GM19467 (cell line): ENCODE data around the gene INHA.
A peak's percentile ranks its signal among the peaks of the same experiment; 100 is the strongest.

ENCODE experiments used
- ATAC-seq: cut with Tn5 transposase; IDR thresholded peaks from one replicate; pipeline ENCODE4 v1.9.1; 2021; ENCODE audit warnings: mild to moderate bottlenecking, moderate library complexity; ENCODE audit not compliant: unreplicated experiment

The INHA gene, protein sequence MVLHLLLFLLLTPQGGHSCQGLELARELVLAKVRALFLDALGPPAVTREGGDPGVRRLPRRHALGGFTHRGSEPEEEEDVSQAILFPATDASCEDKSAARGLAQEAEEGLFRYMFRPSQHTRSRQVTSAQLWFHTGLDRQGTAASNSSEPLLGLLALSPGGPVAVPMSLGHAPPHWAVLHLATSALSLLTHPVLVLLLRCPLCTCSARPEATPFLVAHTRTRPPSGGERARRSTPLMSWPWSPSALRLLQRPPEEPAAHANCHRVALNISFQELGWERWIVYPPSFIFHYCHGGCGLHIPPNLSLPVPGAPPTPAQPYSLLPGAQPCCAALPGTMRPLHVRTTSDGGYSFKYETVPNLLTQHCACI

GRCh38 chr2:219572237-219573001 is at the start of gene INHA:
Gene INHA (plus strand): TSS chr2:219572310. CDS start chr2:219572375, 65 bp downstream.
- no peak for ATAC-seq

DNA sequence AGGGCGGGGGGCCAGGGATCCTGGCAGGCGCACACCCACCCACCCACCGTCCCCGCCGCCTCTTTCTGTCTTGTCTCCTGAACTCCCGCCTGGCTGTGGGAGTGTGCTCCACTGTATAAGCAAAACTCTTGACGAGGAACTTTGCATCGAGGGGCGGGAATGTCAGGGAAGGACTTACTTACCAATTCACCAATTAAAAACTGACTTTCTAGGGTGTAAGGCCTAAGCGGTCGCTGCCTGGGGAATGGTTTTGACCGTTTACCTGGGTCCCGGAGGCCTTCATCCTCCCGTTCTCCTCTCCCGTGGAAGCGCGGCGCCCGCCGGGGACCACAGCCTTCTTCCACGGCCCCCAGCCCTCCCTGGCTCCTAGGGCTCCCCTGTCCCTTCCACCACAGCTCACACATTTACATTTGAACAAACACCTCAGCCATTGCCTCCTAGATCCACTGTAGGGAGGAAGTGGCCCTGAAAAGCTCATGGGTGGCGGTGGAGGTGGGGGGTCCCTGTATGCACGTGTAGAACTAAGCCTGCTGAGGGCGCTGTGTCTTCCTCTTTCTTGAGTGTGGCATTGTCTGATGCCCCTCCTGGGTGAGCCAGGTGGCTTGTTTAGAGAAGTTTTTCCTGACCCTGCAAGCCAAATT is 49.0 kb upstream of the INHA start:
- ATAC-seq: no peak

DNA sequence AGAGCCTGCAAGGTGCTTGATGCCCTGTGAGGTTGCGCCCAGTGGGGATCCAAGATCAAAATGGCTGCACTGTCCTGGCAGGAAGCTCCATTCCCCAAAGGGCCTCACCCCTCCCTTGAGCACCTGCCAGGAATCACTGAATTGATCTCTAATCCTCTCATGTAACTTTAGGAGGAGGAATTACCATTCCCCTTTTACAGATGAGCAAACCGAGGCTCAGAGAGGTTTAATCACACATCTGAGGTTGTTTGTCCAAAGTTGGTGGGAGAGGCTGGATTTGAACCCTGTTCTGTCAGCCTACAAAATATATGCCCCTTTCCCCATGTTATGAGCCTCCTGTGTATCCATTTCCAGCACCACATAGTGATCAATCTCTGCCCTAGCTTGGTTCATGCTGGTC is 47.3 kb upstream of the INHA start:
- ATAC-seq: no peak

DNA sequence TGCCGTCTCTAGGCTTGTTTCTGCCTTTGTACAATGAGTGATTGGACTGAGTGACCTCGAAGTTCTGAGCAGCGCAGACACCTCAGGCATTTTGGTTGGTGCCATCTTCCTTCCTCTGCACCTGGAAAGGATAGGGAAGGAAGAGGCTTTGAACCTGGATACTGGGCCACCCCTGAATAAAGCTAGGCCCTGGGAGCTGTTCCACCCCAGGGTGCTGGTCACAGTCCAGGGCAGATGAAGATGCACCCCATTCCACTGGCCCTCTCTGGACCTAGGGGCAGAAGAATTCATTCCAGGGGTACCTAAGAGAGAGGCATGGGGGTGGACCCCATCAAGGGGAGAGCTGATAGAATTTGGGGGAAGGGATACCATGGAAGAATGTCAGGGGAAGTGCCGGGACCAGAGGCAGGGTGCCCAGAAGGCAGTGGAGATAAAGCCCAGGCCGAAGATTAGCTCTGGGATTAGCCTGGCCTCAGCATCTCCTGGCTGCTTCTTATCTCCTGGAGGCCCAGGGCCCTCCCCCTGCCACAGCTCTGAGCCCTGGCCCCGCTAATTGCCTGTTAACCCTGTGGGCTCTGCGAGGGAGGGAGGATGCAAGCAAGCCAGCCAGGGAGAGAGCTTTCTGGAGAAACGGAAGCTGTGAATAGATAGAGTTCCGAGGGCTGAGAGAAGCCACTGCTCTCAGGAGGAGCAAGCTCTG is 46.4 kb upstream of the INHA start:
- ATAC-seq: no peak

DNA sequence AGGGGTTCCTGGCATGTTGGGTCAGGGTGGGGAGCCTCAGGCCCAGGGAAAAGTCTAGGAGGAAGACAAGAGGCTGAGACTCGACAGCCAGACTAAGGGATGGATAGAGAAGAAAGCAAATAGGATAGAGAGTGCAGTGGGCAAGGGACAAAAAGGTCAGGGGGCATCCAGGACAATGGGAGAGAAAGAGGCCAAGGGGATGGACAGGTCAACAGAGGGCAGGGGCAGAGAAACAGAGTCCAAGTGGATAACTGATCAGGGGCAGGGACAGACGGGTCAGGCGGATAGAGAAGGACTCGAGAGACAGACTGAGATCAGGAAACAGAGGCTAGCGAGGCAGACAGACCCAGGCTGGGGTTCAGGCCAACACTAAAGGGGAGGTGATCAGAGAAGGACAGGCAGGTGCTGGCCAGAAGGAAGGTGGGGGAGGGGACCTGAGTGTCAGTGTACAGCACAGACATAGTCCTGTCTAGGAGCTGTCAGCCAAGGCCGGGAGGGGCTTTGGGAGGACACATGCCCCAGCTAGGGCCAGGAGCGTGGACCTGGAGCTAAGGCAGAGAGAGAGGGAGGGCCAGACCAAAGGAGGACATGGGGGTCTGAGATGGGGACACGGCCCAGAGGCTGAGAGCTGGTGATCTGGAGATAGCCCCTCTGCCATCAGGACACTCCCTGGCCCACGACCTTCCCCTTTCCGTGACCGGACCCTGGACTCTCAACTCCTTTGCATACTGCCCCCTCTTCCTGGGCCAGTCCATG is 45.6 kb upstream of the INHA start:
- ATAC-seq: no peak

GRCh38 chr2:219527076-219527394 is 45.1 kb upstream of the INHA start:
- no peak for ATAC-seq

GRCh38 chr2:219527472-219527871 is 44.6 kb upstream of the INHA start:
- no peak for ATAC-seq

GRCh38 chr2:219530048-219530963 is 41.8 kb upstream of the INHA start:
- ATAC-seq: peak; percentile 84

DNA sequence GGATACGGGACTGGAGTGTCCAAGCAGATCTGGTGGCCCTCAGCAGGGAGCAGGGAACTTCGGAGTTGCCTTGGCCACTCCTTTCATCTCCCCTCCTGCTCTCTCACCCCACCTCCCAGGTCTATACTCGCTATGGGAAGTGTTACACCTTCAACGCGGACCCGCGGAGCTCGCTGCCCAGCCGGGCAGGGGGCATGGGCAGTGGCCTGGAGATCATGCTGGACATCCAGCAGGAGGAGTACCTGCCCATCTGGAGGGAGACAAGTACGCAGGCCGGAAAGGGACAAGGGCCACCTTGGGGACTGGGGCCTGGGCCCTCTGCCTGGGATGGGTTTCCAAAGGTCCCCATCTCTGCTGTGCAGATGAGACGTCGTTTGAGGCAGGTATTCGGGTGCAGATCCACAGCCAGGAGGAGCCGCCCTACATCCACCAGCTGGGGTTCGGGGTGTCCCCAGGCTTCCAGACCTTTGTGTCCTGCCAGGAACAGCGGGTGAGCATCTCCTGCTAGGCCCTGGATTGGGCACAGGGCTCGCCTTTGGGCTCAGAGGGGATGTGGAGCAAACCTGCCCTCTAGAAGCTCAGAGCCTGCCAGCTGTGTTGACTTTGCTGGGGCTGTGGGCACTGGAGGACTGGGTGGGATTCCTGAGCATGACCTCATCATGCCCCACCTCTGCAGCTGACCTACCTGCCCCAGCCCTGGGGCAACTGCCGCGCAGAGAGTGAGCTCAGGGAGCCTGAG is 40.3 kb upstream of the INHA start:
- no peak for ATAC-seq

DNA sequence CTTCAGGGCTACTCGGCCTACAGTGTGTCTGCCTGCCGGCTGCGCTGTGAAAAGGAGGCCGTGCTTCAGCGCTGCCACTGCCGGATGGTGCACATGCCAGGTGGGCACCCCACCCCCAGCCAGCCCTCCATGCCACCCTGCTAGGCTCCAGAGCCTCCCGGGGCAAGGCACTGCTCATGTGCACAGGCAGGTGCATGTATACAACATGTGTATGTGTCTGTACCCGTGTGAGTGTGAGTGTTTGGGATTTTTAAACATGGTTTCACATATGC is 39.8 kb upstream of the INHA start:
- no peak for ATAC-seq

DNA sequence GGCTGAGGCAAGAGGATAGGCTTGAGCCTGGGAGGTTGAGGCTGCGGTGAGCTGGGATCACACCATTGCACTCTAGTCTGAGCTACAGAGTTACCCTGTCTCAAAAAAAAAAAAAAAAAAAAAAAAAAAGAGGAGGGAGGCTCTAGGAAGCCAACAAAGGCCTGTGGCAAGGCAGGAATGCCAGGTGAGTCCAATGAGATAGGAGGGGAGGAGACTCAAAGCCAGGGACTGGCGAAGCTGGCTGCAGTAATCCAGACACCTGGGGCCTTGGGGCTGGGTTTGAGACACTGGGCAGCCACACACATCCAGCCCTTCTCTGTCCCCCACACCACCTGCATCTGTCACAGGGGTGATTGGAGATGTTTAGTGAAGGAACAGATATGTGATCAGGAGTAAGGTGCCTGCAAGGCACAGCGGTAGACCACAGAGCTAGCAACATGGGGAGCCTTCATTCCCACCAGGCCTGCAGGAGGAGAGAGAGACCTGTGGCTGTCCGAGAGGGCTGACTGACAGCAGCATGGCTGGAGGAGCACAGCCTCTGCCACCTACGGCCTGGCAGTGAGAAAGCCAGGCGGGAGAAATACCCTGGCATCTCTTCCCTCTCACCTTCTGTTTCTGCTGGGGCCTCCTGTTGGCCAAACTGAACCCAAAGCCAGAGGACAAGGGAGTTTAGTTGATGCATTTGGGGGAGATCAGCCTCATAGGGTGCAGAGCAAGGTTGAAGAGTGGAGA is 38.0 kb upstream of the INHA start:
- ATAC-seq: no peak

DNA sequence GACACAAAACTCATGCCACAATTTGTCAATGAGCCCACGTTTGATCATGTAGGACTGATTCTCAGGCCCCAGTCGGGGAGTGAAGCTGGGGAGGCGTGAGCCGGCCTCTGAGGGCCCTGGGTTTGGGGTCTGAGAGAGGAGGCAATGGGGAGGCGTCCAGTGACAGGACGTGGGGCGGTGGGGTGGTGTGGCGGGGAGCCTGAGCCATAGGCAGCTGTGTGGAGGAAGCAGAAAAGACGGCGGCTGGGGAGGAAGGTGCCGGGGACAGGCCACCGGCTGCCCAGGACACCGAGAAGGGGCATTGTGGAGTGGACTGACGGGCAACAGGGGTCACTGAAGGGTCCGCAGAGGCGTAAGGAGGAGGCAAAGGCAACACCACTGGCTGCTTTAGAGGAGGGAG is 35.7 kb upstream of the INHA start:
- ATAC-seq: no peak

GRCh38 chr2:219536967-219537366 is 35.1 kb upstream of the INHA start:
- ATAC-seq: no peak

DNA sequence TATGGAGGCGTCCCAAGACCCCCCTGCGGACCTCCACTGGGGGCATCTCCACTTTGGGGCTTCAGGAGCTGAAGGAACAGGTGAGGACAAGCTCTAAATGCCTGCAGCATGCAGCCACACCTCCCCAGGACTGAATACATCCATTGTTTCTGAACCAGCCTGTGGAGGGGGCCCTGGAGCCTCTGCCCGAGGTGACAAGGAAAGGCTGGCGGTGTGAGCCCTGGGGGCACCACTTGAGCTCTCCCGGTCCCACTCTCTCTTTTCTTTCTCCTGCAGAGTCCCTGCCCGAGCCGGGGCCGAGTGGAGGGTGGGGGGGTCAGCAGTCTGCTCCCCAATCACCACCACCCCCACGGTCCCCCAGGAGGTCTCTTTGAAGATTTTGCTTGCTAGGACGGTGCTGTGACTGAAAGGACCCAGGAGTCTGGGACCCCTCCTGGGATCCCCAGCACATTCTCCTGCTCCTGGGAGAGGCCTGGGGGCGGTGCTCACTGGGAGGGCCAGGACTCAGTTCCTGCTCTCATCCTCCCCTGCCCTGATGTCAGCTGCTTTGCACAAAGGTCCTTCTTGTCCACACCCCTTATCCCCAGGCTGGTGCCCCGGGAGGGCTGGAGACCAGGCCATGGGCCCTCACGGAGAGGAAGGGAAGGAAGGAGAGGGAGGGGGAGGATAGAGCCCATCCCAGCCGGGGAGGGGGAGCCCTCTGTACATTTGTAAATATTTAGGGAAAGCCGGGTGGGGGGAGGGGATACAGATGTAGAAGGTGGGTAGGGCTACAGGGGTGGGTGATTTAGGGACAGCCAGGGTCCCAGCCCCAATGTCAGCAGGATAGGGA is 34.2 kb upstream of the INHA start:
- no peak for ATAC-seq

DNA sequence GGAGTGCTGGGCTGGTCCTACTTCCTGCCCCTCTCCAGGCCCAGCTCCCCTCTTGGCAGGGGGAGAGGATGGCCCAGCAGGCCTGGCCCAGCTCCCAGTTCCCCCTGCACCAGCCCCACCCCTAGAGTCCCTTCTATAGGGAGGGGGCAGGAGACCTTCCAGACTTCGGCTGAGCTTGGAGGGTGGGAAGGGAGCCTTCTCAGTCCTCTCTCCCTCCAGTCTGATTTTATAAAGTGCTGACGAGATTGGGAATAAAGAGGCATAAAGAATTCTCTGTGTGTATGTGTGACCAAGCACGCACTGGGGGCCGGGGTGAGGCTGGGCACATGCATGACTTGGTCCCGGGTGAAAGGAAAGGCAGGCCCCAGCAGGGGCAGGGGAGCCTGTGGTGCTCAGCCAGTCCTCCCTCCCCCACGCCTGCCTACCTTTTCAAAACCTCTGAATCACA is 33.6 kb upstream of the INHA start:
- ATAC-seq: no peak

DNA sequence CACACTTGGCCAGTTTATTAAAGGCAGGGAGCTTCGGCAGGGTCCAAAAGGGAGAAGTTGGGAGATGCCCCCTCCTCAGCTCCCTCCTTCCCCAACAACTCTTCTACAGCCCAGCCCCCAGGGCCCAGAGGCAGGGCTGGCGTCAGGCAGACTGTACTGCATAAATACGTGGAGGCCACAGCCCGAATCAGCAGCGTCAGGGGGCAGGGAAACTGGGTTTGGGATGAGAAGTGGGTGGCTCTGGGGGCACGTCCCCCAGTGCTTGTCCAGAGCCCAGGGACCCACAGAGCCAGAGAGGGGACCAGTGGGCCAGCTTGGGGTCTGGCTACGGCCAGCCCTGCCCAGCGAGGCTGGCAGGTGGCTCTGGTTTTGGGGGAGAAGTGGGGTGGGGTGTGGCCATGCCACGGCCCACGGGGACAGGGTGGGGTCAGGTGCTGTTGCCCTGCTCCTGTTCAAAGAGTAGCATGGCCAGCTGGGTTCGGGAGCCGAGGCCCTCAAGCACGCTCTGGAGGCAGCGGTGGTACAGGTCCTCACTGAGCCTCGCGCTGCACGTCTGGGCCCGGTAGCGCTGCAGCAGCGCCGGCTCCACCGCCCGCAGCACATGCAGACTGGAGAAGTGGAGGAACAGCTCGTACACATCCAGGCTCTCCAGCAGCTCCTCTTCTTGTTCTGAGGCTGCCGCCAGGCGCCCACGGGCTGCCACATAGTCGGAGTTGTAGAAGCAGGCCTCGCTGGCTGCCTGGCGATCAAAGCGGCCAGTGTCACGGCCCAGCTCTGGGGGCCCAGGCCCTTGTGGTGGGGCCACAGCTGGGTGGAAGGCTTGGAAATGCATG is 32.9 kb upstream of the INHA start:
- no peak for ATAC-seq
